BE2C (cell line): ENCODE data around the gene TGFBI.

Experiments
- DNase-seq: peaks from one replicate; pipeline ENCODE4 v3.0.0-alpha.2; 2020
- H3K27me3 ChIP-seq: fragments of 250-450 bp; sonication (Bioruptor Pico); 2 replicates; pipeline ENCODE4 v1.5.1; 2020; ENCODE audit warnings: mild to moderate bottlenecking
- H3K36me3 ChIP-seq: fragments of 250-450 bp; sonication (Bioruptor Pico); 2 replicates; pipeline ENCODE4 v1.5.1; 2020; ENCODE audit warnings: mild to moderate bottlenecking
- H3K4me1 ChIP-seq: fragments of 250-450 bp; sonication (Bioruptor Pico); 2 replicates; pipeline ENCODE4 v1.5.1; 2020
- H3K4me3 ChIP-seq: 2 replicates; pipeline ENCODE4 v1.5.1; 2011; ENCODE audit warnings: low read depth, low read length
- H3K9me3 ChIP-seq: fragments of 250-450 bp; sonication (Bioruptor Pico); 2 replicates; pipeline ENCODE4 v1.5.1; 2020
- CTCF ChIP-seq: IDR thresholded peaks from 2 replicates; pipeline ENCODE4 v1.5.1; 2012; ENCODE audit warnings: mild to moderate bottlenecking, low read depth, low read length

The TGFBI gene

GRCh38 chr5:136051486-136052220, 22.9 kb downstream of the TGFBI start:
- no peaks in the 10 kb centered on the region for H3K9me3 ChIP-seq
- no peak for DNase-seq
- no peak overlapping the region for H3K4me3 ChIP-seq
- TF ChIP-seq CTCF = no peak
- no peaks in the 10 kb centered on the region for H3K27me3 ChIP-seq
- H3K36me3 ChIP-seq = no peaks in the 10 kb centered on the region
- H3K4me1 ChIP-seq = no peaks in the 10 kb centered on the region

DNA sequence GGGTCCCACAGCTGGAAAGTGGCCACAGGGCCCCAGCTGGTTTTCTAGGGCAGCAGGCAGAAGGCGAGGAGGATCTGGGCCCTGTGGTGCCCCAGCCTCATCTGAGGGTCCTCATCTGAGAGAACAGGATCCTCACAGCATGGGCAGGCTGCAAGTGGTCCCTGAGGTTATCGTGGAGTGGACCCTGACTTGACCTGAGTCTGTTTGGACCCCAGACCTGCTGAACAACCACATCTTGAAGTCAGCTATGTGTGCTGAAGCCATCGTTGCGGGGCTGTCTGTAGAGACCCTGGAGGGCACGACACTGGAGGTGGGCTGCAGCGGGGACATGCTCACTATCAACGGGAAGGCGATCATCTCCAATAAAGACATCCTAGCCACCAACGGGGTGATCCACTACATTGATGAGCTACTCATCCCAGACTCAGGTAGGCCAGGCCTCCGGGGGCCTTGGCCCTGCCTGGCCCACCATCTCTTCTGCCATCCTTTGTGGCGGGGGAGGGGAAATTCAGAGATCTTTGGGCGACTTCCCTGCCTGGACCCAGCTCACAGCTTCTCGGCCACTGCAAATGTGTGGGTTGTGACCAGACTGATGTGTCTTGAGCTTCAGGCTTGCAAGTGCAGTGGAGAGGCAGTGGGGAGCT, 24.0 kb downstream of the TGFBI start:
- Histone ChIP-seq H3K27me3 (no peaks in the 10 kb centered on the region), H3K9me3 (no peaks in the 10 kb centered on the region), H3K4me3 (no peak overlapping the region), H3K4me1 (no peaks in the 10 kb centered on the region), H3K36me3 (no peaks in the 10 kb centered on the region)
- DNase-seq = no peak
- no peak for TF ChIP-seq CTCF

- no peak for TF ChIP-seq CTCF
Measured at GRCh38 chr5:136053336-136054141, 24.8 kb downstream of the TGFBI start.

GRCh38 chr5:136054142-136055019, 25.6 kb downstream of the TGFBI start:
- no peaks in the 10 kb centered on the region for H3K36me3 ChIP-seq
- TF ChIP-seq CTCF = no peak
- no peaks in the 10 kb centered on the region for H3K27me3 ChIP-seq
- H3K4me1 ChIP-seq = peaks cover 3% of the 10 kb centered on the region; the same call in 1 of the 2 replicates
- H3K4me3 ChIP-seq = no peak overlapping the region
- no peaks in the 10 kb centered on the region for H3K9me3 ChIP-seq
- no peak for DNase-seq

More at GRCh38 chr5:136053336-136054141, 24.8 kb downstream of the TGFBI start:
- Histone ChIP-seq H3K4me3 (no peak overlapping the region), H3K4me1 (peaks cover 3% of the 10 kb centered on the region; the same call in 1 of the 2 replicates), H3K9me3 (no peaks in the 10 kb centered on the region), H3K27me3 (no peaks in the 10 kb centered on the region), H3K36me3 (no peaks in the 10 kb centered on the region)
- no peak for DNase-seq

- Histone ChIP-seq H3K4me3 (no peak overlapping the region), H3K36me3 (no peaks in the 10 kb centered on the region), H3K4me1 (peaks cover 3% of the 10 kb centered on the region; the same call in 1 of the 2 replicates), H3K9me3 (no peaks in the 10 kb centered on the region), H3K27me3 (no peaks in the 10 kb centered on the region)
- DNase-seq = no peak
- no peak for TF ChIP-seq CTCF
Measured at GRCh38 chr5:136055612-136056309, 27.0 kb downstream of the TGFBI start.
